WTC11 (cell line): ENCODE results near the gene KLF11. TPM values are rescaled to one million over a fixed set of nuclear protein-coding genes. Genes with fewer than 3 reads are reported as not detected.

Source experiments
- ATF2 ChIP-seq: sonication (generic); formaldehyde crosslinking; IDR thresholded peaks from 2 replicates; pipeline ENCODE4 v1.8.1; 2022; ENCODE audit warnings: low read depth, missing genetic modification reagents, borderline replicate concordance
- ELF4 ChIP-seq: sonication (generic); formaldehyde crosslinking; IDR thresholded peaks from 2 replicates; pipeline ENCODE4 v1.8.1; 2022; ENCODE audit warnings: low read depth, mild to moderate bottlenecking, moderate library complexity, missing genetic modification reagents
- ESRRA ChIP-seq: sonication (generic); formaldehyde crosslinking; IDR thresholded peaks from 2 replicates; pipeline ENCODE4 v1.8.1; 2022; ENCODE audit warnings: mild to moderate bottlenecking, missing genetic modification reagents, borderline replicate concordance
- ETV6 ChIP-seq: sonication (generic); formaldehyde crosslinking; IDR thresholded peaks from 2 replicates; pipeline ENCODE4 v1.8.1; 2022; ENCODE audit warnings: mild to moderate bottlenecking, missing genetic modification reagents
- FOXP1 ChIP-seq: sonication (generic); formaldehyde crosslinking; IDR thresholded peaks from 2 replicates; pipeline ENCODE4 v1.8.0; 2022; ENCODE audit warnings: missing genetic modification reagents, mild to moderate bottlenecking, moderate library complexity, borderline replicate concordance
- GABPB1 ChIP-seq: sonication (generic); formaldehyde crosslinking; IDR thresholded peaks from 2 replicates; pipeline ENCODE4 v1.8.1; 2023; ENCODE audit warnings: mild to moderate bottlenecking, missing genetic modification reagents
- GTF2I ChIP-seq: fragments of 250-450 bp; sonication (Bioruptor Pico); conservative IDR thresholded peaks from 2 replicates; pipeline ENCODE4 v1.4.0; 2021; ENCODE audit warnings: mild to moderate bottlenecking
- JUN ChIP-seq: sonication (generic); formaldehyde crosslinking; IDR thresholded peaks from 2 replicates; pipeline ENCODE4 v1.8.0; 2023; ENCODE audit warnings: mild to moderate bottlenecking, missing genetic modification reagents
- MAX ChIP-seq: sonication (generic); formaldehyde crosslinking; IDR thresholded peaks from 2 replicates; pipeline ENCODE4 v1.8.0; 2022; ENCODE audit warnings: mild to moderate bottlenecking, missing genetic modification reagents
- NFATC4 ChIP-seq: fragments of 250-450 bp; sonication (Bioruptor Pico); IDR thresholded peaks from 2 replicates; pipeline ENCODE4 v1.9.0; 2021; ENCODE audit warnings: mild to moderate bottlenecking
- NR2C2 ChIP-seq: sonication (generic); formaldehyde crosslinking; IDR thresholded peaks from 2 replicates; pipeline ENCODE4 v1.8.0; 2022; ENCODE audit warnings: mild to moderate bottlenecking, missing genetic modification reagents
- NR3C1 ChIP-seq: sonication (generic); formaldehyde crosslinking; conservative IDR thresholded peaks from 2 replicates; pipeline ENCODE4 v1.8.1; 2023; ENCODE audit warnings: low read depth, mild to moderate bottlenecking, missing genetic modification reagents
- PRDM15 ChIP-seq: sonication (generic); formaldehyde crosslinking; IDR thresholded peaks from 2 replicates; pipeline ENCODE4 v1.8.0; 2022; ENCODE audit warnings: missing genetic modification reagents
- RELA ChIP-seq: sonication (generic); formaldehyde crosslinking; IDR thresholded peaks from 2 replicates; pipeline ENCODE4 v1.8.1; 2022; ENCODE audit warnings: missing genetic modification reagents, mild to moderate bottlenecking, borderline replicate concordance
- SP1 ChIP-seq: sonication (generic); formaldehyde crosslinking; conservative IDR thresholded peaks from 2 replicates; pipeline ENCODE4 v1.8.1; 2022; ENCODE audit warnings: missing genetic modification reagents
- TCF7 ChIP-seq: sonication (generic); formaldehyde crosslinking; IDR thresholded peaks from 2 replicates; pipeline ENCODE4 v1.8.0; 2022; ENCODE audit warnings: mild to moderate bottlenecking, low read depth, missing genetic modification reagents, moderate library complexity
- TP53 ChIP-seq: sonication (generic); formaldehyde crosslinking; IDR thresholded peaks from 2 replicates; pipeline ENCODE4 v1.8.1; 2023; ENCODE audit warnings: mild to moderate bottlenecking, missing genetic modification reagents
- total RNA-seq: library from RNA; stranded (reverse); gene quantifications from 3 replicates; pipeline ENCODE4 v1.2.3, GENCODE V29; 2021
- TF ChIP-seq, protein P1 (sequence below): sonication (generic); formaldehyde crosslinking; IDR thresholded peaks from 2 replicates; pipeline ENCODE4 v1.8.1; 2022; ENCODE audit warnings: missing genetic modification reagents, borderline replicate concordance
- TF ChIP-seq, protein P2 (sequence below): sonication (generic); formaldehyde crosslinking; IDR thresholded peaks from 2 replicates; pipeline ENCODE4 v1.8.1; 2022; ENCODE audit warnings: low read depth, mild to moderate bottlenecking, moderate library complexity, missing genetic modification reagents, borderline replicate concordance
- TF ChIP-seq, protein P3 (sequence below): sonication (generic); formaldehyde crosslinking; IDR thresholded peaks from 2 replicates; pipeline ENCODE4 v1.8.1; 2023; ENCODE audit warnings: mild to moderate bottlenecking, moderate library complexity, missing genetic modification reagents

The KLF11 gene
- total RNA-seq, 1 experiment from 2014 or later = 8.8 TPM

DNA sequence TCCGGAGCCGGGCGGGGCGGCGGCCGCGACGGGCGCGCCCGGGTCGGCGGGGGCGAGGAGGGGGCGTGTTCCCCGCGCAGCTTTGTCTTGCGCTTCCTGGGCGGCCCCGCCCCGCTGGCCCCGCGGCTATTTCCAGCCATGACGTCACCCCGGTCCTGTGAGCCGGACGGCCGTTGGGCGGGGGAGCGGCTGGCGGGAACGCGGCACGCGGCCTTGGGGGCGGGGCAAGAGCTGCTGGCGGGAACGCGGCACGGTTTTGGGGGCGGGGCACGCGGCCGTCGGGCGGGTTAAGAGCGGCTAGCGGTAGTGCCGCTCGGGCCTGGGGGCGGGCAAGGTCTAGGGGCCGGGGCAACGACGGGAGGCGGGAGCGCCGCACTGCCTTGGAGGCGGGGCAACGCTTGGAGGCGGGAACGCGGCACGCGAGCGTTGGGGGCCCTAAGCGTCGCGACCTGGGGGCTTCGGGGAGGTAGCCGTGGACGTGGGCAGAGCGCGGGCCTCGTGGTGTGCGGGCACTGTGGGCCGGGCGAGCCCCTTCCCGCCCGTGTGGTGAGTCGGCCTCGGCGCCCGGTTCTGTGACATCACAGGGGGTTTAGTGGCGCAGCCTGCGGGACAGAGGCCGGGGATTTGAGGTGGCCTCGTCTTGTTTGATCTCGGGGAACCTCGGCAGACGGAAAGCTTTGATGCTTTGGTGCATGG, 704 bp downstream of the KLF11 start (continued):
- TF ChIP-seq PRDM15 (peak; percentile 14; the same call in 1 of the 2 replicates), ATF2 (CRISPR knock-in tag) (peak; percentile 79; the same call in 1 of the 2 replicates), TP53 (CRISPR knock-in tag) (peak; percentile 93), NR2C2 (CRISPR knock-in tag) (no peak; the same call in 1 of the 2 replicates), ETV6 (CRISPR knock-in tag) (peak; percentile 71; the same call in 1 of the 2 replicates), TCF7 (CRISPR knock-in tag) (no peak), MAX (CRISPR knock-in tag) (peak; percentile 94), RELA (CRISPR knock-in tag) (peak; percentile 83; the same call in 1 of the 2 replicates), NFATC4 (CRISPR knock-in tag) (no peak), SP1 (CRISPR knock-in tag) (peak; percentile 95), ELF4 (CRISPR knock-in tag) (no peak), JUN (CRISPR knock-in tag) (peak; percentile 40; the same call in 1 of the 2 replicates), FOXP1 (CRISPR knock-in tag) (peak; percentile 90), GABPB1 (CRISPR knock-in tag) (peak; percentile 76), ESRRA (peak; percentile 18; the same call in 1 of the 2 replicates), GTF2I (CRISPR knock-in tag) (no peak), NR3C1 (CRISPR knock-in tag) (no peak)
- TF ChIP-seq, protein P1, sequence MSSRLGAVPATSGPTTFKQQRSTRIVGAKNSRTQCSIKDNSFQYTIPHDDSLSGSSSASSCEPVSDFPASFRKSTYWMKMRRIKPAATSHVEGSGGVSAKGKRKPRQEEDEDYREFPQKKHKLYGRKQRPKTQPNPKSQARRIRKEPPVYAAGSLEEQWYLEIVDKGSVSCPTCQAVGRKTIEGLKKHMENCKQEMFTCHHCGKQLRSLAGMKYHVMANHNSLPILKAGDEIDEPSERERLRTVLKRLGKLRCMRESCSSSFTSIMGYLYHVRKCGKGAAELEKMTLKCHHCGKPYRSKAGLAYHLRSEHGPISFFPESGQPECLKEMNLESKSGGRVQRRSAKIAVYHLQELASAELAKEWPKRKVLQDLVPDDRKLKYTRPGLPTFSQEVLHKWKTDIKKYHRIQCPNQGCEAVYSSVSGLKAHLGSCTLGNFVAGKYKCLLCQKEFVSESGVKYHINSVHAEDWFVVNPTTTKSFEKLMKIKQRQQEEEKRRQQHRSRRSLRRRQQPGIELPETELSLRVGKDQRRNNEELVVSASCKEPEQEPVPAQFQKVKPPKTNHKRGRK (CRISPR knock-in tag) = no peak
- TF ChIP-seq, protein P2, sequence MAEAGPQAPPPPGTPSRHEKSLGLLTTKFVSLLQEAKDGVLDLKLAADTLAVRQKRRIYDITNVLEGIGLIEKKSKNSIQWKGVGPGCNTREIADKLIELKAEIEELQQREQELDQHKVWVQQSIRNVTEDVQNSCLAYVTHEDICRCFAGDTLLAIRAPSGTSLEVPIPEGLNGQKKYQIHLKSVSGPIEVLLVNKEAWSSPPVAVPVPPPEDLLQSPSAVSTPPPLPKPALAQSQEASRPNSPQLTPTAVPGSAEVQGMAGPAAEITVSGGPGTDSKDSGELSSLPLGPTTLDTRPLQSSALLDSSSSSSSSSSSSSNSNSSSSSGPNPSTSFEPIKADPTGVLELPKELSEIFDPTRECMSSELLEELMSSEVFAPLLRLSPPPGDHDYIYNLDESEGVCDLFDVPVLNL = peak; percentile 94
- TF ChIP-seq, protein P3, sequence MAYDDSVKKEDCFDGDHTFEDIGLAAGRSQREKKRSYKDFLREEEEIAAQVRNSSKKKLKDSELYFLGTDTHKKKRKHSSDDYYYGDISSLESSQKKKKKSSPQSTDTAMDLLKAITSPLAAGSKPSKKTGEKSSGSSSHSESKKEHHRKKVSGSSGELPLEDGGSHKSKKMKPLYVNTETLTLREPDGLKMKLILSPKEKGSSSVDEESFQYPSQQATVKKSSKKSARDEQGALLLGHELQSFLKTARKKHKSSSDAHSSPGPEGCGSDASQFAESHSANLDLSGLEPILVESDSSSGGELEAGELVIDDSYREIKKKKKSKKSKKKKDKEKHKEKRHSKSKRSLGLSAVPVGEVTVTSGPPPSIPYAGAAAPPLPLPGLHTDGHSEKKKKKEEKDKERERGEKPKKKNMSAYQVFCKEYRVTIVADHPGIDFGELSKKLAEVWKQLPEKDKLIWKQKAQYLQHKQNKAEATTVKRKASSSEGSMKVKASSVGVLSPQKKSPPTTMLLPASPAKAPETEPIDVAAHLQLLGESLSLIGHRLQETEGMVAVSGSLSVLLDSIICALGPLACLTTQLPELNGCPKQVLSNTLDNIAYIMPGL (CRISPR knock-in tag) = 0 out of 2 replicates have a peak, but pooled peaks have one; percentile 13
